Measurements from ENCODE around the gene LAMC2. TPM values are rescaled to one million over a fixed set of nuclear protein-coding genes. Genes with fewer than 3 reads are reported as not detected.
A peak's percentile ranks its signal among the peaks of the same experiment; 100 is the strongest.

Gene LAMC2
- polyA plus RNA-seq, 1 donor (not counting 4 experiments of a cell fraction or from before 2014, with no cell fraction given) = 1,627 TPM

DNA sequence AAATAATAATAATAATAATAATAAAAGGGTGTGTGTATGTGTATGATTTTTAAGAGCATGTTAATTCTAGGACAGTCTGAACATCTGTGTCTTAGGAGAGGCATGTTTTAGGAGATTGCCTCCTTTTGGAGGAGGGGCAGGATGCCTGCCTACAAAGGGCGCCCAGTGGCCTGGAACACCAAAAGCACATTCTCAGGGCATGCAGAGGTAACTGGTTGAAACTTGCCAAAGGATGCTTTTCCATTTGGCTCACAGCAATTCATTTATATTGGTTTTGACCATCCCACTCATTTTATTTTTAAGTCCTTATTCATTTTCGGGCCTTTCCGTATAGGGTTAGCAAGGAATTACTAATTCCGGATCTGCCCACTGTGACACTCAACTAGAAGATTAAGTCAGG lies 21.1 kb upstream of the LAMC2 start:
- no peaks in the 10 kb centered on the region for H3K79me2 ChIP-seq (ENCODE audit: control insufficient read depth, insufficient read depth, low read length)
- H2AFZ ChIP-seq (ENCODE audit: control insufficient read depth, low read length) = no peak overlapping the region
- FAIRE-seq = peak; percentile 75
- peak overlapping the region; percentile 99 for H3K27ac ChIP-seq (ENCODE audit: control insufficient read depth, insufficient read depth, low read length)
- dilution Hi-C loops (cut with MboI; ENCODE audit: extremely low pct_ligation_motif_present, low sequenced_read_pairs) = no loop called here
- H3K4me1 ChIP-seq (ENCODE audit: control insufficient read depth, extremely low read depth, insufficient read depth, low read length) = peaks cover 57% of the 10 kb centered on the region
- H3K9ac ChIP-seq (ENCODE audit: control insufficient read depth, extremely low read depth, insufficient read depth, low read length) = peak overlapping the region; percentile 79
- no peaks in the 10 kb centered on the region for H4K20me1 ChIP-seq (ENCODE audit: control insufficient read depth, extremely low read depth, insufficient read depth, low read length)
- peaks cover 2% of the 10 kb centered on the region for H3K9me3 ChIP-seq (ENCODE audit: control insufficient read depth, low read depth, low read length)
- no peaks in the 10 kb centered on the region for H3K27me3 ChIP-seq (ENCODE audit: control insufficient read depth, extremely low read depth, insufficient read depth, low read length)
- peak overlapping the region; percentile 83 for H3K4me2 ChIP-seq (ENCODE audit: control insufficient read depth, extremely low read depth, insufficient read depth, low read depth, low read length)
- H3K9me1 ChIP-seq (ENCODE audit: control insufficient read depth, extremely low read depth, insufficient read depth, low read length) = no peaks in the 10 kb centered on the region
- peak overlapping the region in 2 of 3 experiments; percentile 9 to 16 for H3K4me3 ChIP-seq (ENCODE audit: control insufficient read depth in 2 of 3, extremely low read depth in 1 of 3, insufficient read depth in 2 of 3, low read depth in 1 of 3, low read length in 3 of 3)
- H3K36me3 ChIP-seq (ENCODE audit: control insufficient read depth in 2 of 2, extremely low read depth in 1 of 2, insufficient read depth in 2 of 2, low read length in 2 of 2) = no peaks in the 10 kb centered on the region
- no peak for TF ChIP-seq EZH2 (IDR thresholded peaks at IDR 0.05; ENCODE audit: low read length)
- TF ChIP-seq, protein P1, sequence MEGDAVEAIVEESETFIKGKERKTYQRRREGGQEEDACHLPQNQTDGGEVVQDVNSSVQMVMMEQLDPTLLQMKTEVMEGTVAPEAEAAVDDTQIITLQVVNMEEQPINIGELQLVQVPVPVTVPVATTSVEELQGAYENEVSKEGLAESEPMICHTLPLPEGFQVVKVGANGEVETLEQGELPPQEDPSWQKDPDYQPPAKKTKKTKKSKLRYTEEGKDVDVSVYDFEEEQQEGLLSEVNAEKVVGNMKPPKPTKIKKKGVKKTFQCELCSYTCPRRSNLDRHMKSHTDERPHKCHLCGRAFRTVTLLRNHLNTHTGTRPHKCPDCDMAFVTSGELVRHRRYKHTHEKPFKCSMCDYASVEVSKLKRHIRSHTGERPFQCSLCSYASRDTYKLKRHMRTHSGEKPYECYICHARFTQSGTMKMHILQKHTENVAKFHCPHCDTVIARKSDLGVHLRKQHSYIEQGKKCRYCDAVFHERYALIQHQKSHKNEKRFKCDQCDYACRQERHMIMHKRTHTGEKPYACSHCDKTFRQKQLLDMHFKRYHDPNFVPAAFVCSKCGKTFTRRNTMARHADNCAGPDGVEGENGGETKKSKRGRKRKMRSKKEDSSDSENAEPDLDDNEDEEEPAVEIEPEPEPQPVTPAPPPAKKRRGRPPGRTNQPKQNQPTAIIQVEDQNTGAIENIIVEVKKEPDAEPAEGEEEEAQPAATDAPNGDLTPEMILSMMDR (optimal IDR thresholded peaks at IDR 0.05 in 1 of 3, IDR thresholded peaks at IDR 0.05 in 1 of 3, conservative IDR thresholded peaks at IDR 0.05 in 1 of 3; ENCODE audit: extremely low read depth in 1 of 3, insufficient read depth in 2 of 3, low read length in 3 of 3) = no peak
- no peak for DNase-seq (ENCODE audit: low read depth, low spot score)

- peak overlapping the region; percentile 79 for H3K9ac ChIP-seq (ENCODE audit: control insufficient read depth, extremely low read depth, insufficient read depth, low read length)
- FAIRE-seq (peak; percentile 5), DNase-seq (ENCODE audit: low read depth, low spot score) (no peak)
These were observed 20.6 kb upstream of the LAMC2 start for GRCh38 chr1:183165456-183165855.

More at GRCh38 chr1:183165456-183165855, 20.6 kb upstream of the LAMC2 start:
- dilution Hi-C loops (cut with MboI; ENCODE audit: extremely low pct_ligation_motif_present, low sequenced_read_pairs) = no loop called here
- H3K4me1 ChIP-seq (ENCODE audit: control insufficient read depth, extremely low read depth, insufficient read depth, low read length) = peaks cover 54% of the 10 kb centered on the region
- H3K4me3 ChIP-seq (ENCODE audit: control insufficient read depth in 2 of 3, extremely low read depth in 1 of 3, insufficient read depth in 2 of 3, low read depth in 1 of 3, low read length in 3 of 3) = peak overlapping the region in 2 of 3 experiments; percentile 9 to 16
- H3K27ac ChIP-seq (ENCODE audit: control insufficient read depth, insufficient read depth, low read length) = peak overlapping the region; percentile 99
- peaks cover 2% of the 10 kb centered on the region for H3K9me3 ChIP-seq (ENCODE audit: control insufficient read depth, low read depth, low read length)
- no peaks in the 10 kb centered on the region for H3K36me3 ChIP-seq (ENCODE audit: control insufficient read depth in 2 of 2, extremely low read depth in 1 of 2, insufficient read depth in 2 of 2, low read length in 2 of 2)
- no peak overlapping the region for H2AFZ ChIP-seq (ENCODE audit: control insufficient read depth, low read length)
- H4K20me1 ChIP-seq (ENCODE audit: control insufficient read depth, extremely low read depth, insufficient read depth, low read length) = no peaks in the 10 kb centered on the region
- TF ChIP-seq, protein P1 (optimal IDR thresholded peaks at IDR 0.05 in 1 of 3, IDR thresholded peaks at IDR 0.05 in 1 of 3, conservative IDR thresholded peaks at IDR 0.05 in 1 of 3; ENCODE audit: extremely low read depth in 1 of 3, insufficient read depth in 2 of 3, low read length in 3 of 3) = no peak
- no peaks in the 10 kb centered on the region for H3K9me1 ChIP-seq (ENCODE audit: control insufficient read depth, extremely low read depth, insufficient read depth, low read length)
- H3K4me2 ChIP-seq (ENCODE audit: control insufficient read depth, extremely low read depth, insufficient read depth, low read depth, low read length) = peak overlapping the region; percentile 83
- H3K27me3 ChIP-seq (ENCODE audit: control insufficient read depth, extremely low read depth, insufficient read depth, low read length) = no peaks in the 10 kb centered on the region
- H3K79me2 ChIP-seq (ENCODE audit: control insufficient read depth, insufficient read depth, low read length) = no peaks in the 10 kb centered on the region
